ENCODE measurements around the gene SMYD4. TPM values are rescaled to one million over a fixed set of nuclear protein-coding genes. Genes with fewer than 3 reads are reported as not detected.

The SMYD4 gene
- total and polyA plus RNA-seq, 10 donors = 3.8 to 28.1 (median 20.5) TPM

DNA sequence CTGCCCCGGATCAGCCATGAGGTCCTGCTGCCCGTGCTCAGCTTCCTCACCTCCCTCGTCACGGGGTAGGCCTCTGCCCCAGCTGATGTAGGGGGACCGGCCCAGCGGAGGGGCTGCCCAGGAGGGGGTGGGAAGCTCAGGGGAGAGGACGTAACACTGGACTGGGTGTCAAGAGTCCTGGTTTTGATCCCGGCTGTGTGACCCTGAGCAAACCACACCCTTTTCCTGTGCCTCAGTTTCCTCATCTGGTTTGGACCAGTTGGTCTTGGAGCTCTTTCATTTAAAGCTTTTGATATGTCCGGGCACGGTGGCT, 98.6 kb downstream of the SMYD4 start:
- 79 to 85% (median 83%) methylated on average over 10 of the region's 10 CpGs for WGBS, 5 donors
- H3K9me3 ChIP-seq = no peaks in the 10 kb centered on the region
- H3K27ac ChIP-seq = peak overlapping the region in 7 of 8 donors; percentile 61 to 84 (median 76)
- TF ChIP-seq, protein P1, sequence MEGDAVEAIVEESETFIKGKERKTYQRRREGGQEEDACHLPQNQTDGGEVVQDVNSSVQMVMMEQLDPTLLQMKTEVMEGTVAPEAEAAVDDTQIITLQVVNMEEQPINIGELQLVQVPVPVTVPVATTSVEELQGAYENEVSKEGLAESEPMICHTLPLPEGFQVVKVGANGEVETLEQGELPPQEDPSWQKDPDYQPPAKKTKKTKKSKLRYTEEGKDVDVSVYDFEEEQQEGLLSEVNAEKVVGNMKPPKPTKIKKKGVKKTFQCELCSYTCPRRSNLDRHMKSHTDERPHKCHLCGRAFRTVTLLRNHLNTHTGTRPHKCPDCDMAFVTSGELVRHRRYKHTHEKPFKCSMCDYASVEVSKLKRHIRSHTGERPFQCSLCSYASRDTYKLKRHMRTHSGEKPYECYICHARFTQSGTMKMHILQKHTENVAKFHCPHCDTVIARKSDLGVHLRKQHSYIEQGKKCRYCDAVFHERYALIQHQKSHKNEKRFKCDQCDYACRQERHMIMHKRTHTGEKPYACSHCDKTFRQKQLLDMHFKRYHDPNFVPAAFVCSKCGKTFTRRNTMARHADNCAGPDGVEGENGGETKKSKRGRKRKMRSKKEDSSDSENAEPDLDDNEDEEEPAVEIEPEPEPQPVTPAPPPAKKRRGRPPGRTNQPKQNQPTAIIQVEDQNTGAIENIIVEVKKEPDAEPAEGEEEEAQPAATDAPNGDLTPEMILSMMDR (IDR thresholded peaks at IDR 0.05 in 8 of 11, conservative IDR thresholded peaks at IDR 0.05 in 3 of 11) = no peak
- no peak for TF ChIP-seq POLR2A (IDR thresholded peaks at IDR 0.05)
- TF ChIP-seq POLR2AphosphoS5 (IDR thresholded peaks at IDR 0.05) = no peak
- intact Hi-C loops (cut with DNase I; ENCODE audit: low total_unique reads) = no loop called here
- no peak for DNase-seq
- peak overlapping the region in 1 of 8 donors; percentile 22 for H3K4me3 ChIP-seq
- H3K27me3 ChIP-seq (replicated peaks in 1 of 7) = no peaks in the 10 kb centered on the region
- H3K36me3 ChIP-seq = peaks cover 2 to 100% (median 59%) of the 10 kb centered on the region in 6 donors
- H3K4me1 ChIP-seq = peaks cover 18 to 99% (median 81%) of the 10 kb centered on the region in 6 donors

DNA sequence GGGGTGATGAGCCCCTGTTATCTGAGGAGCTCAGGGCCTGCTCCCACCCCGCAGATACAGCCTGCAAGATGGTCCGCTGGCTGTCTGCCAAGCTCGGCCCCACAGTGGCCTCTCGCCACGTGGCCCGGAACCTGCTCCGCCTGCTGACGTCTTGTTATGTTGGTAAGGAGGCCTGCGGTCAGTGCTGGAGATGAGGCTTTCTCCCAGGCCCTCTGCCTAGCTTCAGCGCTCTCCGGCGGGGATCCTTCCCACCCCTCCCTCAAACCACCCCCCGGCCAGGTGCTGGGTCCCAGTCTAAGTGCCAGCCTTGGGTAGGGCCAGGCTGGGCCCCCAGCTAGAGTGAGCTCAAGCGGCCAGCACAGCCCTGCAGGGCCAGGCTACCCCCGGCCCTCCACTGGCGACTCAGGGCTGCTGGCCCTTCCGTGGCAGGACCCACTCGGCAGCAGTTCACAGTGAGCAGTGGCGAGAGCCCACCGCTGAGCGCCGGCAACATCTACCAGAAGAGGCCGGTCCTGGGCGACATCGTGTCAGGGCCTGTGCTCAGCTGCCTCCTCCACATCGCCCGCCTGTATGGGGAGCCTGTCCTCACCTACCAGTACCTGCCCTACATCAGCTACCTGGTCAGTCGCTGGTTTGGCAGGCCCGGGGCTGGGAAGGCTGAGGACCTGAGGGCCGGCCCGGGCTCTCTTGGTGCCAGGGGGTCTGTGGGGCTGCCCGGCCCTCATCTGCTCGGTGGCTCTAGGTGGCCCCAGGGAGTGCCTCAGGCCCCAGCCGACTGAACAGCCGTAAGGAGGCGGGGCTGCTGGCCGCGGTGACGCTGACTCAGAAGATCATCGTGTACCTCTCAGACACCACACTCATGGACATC, 99.1 kb downstream of the SMYD4 start:
- no peak for TF ChIP-seq POLR2A (IDR thresholded peaks at IDR 0.05)
- TF ChIP-seq, protein P1 (IDR thresholded peaks at IDR 0.05 in 8 of 11, conservative IDR thresholded peaks at IDR 0.05 in 3 of 11) = no peak
- peak; percentile 63 to 78 (median 74) for TF ChIP-seq POLR2AphosphoS5 (IDR thresholded peaks at IDR 0.05)
- intact Hi-C loops (cut with DNase I; ENCODE audit: low total_unique reads) = no loop called here
- no peaks in the 10 kb centered on the region for H3K27me3 ChIP-seq (replicated peaks in 1 of 7)
- peaks cover 17 to 99% (median 82%) of the 10 kb centered on the region in 6 donors for H3K4me1 ChIP-seq
- WGBS, 5 donors = 79 to 87% (median 86%) methylated on average over 23 to 40 of the region's 40 CpGs
- no peaks in the 10 kb centered on the region for H3K9me3 ChIP-seq
- peak overlapping the region in 7 of 8 donors; percentile 61 to 84 (median 76) for H3K27ac ChIP-seq
- H3K36me3 ChIP-seq = peaks cover 2 to 100% (median 60%) of the 10 kb centered on the region in 6 donors
- peak; percentile 81 for DNase-seq
- H3K4me3 ChIP-seq = peak overlapping the region in 1 of 8 donors; percentile 22

DNA sequence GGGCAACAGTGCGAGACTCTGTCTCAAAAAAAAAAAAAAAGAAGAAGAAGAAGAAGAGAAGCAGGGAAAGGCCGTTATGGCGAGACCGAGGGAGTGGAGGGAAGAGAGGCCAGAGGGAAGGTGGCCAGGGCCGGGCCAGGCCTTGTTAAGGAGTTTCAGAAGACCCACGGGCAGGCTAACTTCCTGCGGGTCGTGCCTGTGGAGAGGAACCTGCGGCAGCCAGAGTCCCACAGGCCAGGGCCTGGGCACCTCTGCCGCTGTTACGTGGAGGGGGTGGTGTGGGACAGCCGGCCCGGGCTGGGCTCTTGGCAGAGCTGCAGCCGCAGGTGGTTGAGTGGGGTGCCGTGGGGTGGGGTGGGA, 99.8 kb downstream of the SMYD4 start:
- TF ChIP-seq, protein P1 (IDR thresholded peaks at IDR 0.05 in 8 of 11, conservative IDR thresholded peaks at IDR 0.05 in 3 of 11) = no peak
- TF ChIP-seq POLR2A (IDR thresholded peaks at IDR 0.05) = no peak
- no peak for TF ChIP-seq POLR2AphosphoS5 (IDR thresholded peaks at IDR 0.05)
- Histone ChIP-seq H3K27me3 (replicated peaks in 1 of 7) (no peaks in the 10 kb centered on the region), H3K4me3 (peak overlapping the region in 1 of 8 donors; percentile 22), H3K36me3 (peaks cover 2 to 94% (median 59%) of the 10 kb centered on the region in 6 donors), H3K27ac (peak overlapping the region in 7 of 8 donors; percentile 61 to 84 (median 76)), H3K9me3 (no peaks in the 10 kb centered on the region), H3K4me1 (peaks cover 21 to 99% (median 85%) of the 10 kb centered on the region in 6 donors)
- intact Hi-C loops (cut with DNase I; ENCODE audit: low total_unique reads) = no loop called here
- DNase-seq = peak; percentile 77
- WGBS, 5 donors = 53 to 87% (median 73%) methylated on average over 12 to 15 of the region's 15 CpGs

Other genes starting within 250 kb of the SMYD4 start
- gene SLC43A2, start 201.1 kb downstream of the SMYD4 start, total RNA-seq = 10 to 100 TPM; 51.1 to 84.6 (median 67.3) TPM
- gene SLC43A2, start 201.1 kb downstream of the SMYD4 start, polyA plus RNA-seq = 10 to 100 TPM; 12.6 to 26.8 (median 14.9) TPM
- gene SCARF1, start 184.2 kb downstream of the SMYD4 start, total RNA-seq = 100 to 1,000 TPM in 2 of 7 donors, 10 to 100 TPM in 5; 55.5 to 112 (median 66.5) TPM
- 10 to 100 TPM in 2 of 3 donors, 1 to 10 TPM in 1; 5.1 to 31.2 (median 13.6) TPM for gene SCARF1, start 184.2 kb downstream of the SMYD4 start, polyA plus RNA-seq
- 10 to 100 TPM; 15.8 to 43.9 (median 28.9) TPM for gene RILP, start 180.0 kb downstream of the SMYD4 start, total RNA-seq
- gene RILP, start 180.0 kb downstream of the SMYD4 start, polyA plus RNA-seq = 10 to 100 TPM; 14.7 to 25.6 (median 17.4) TPM
- 100 to 1,000 TPM; 210 to 320 (median 268) TPM for gene PRPF8, start 145.0 kb downstream of the SMYD4 start, total RNA-seq
- gene PRPF8, start 145.0 kb downstream of the SMYD4 start, polyA plus RNA-seq = 10 to 100 TPM; 67.2 to 91.8 (median 74.8) TPM
- gene TLCD2, start 119.5 kb downstream of the SMYD4 start, total RNA-seq = 1 to 10 TPM; 1.7 to 5.4 (median 3.1) TPM
- under 1 TPM; 0.26 to 0.67 (median 0.28) TPM for gene TLCD2, start 119.5 kb downstream of the SMYD4 start, polyA plus RNA-seq
- gene WDR81, start 105.2 kb downstream of the SMYD4 start, total RNA-seq = 10 to 100 TPM; 38.2 to 74.7 (median 54.7) TPM
- 10 to 100 TPM; 16.2 to 41.3 (median 29.3) TPM for gene WDR81, start 105.2 kb downstream of the SMYD4 start, polyA plus RNA-seq
- 1 to 10 TPM; 1.6 to 7.9 (median 5.0) TPM for gene SERPINF2, start 87.0 kb downstream of the SMYD4 start, total RNA-seq
- gene SERPINF2, start 87.0 kb downstream of the SMYD4 start, polyA plus RNA-seq = 1 to 10 TPM; 3.5 to 7.0 (median 4.9) TPM
- 100 to 1,000 TPM in 5 of 7 donors, 10 to 100 TPM in 2; 79.8 to 361 (median 192) TPM for gene SERPINF1, start 67.8 kb downstream of the SMYD4 start, total RNA-seq
- gene SERPINF1, start 67.8 kb downstream of the SMYD4 start, polyA plus RNA-seq = 100 to 1,000 TPM in 1 of 3 donors, 10 to 100 TPM in 2; 53.5 to 132 (median 99.5) TPM
- gene RPA1, start 103 bp upstream of the SMYD4 start, total RNA-seq = 100 to 1,000 TPM in 1 of 7 donors, 10 to 100 TPM in 6; 25.2 to 101 (median 76.1) TPM
- 10 to 100 TPM; 20.7 to 29.5 (median 24.2) TPM for gene RPA1, start 103 bp upstream of the SMYD4 start, polyA plus RNA-seq
- gene RTN4RL1, start 195.4 kb upstream of the SMYD4 start, total RNA-seq = 1 to 10 TPM in 5 of 7 donors, under 1 TPM in 2; 0.67 to 4.5 (median 2.1) TPM
- under 1 TPM; 0.09 to 0.67 (median 0.26) TPM for gene RTN4RL1, start 195.4 kb upstream of the SMYD4 start, polyA plus RNA-seq
- gene DPH1, start 200.3 kb upstream of the SMYD4 start, total RNA-seq = 10 to 100 TPM; 38.3 to 58.5 (median 43.5) TPM
- 10 to 100 TPM; 20.6 to 37.9 (median 20.9) TPM for gene DPH1, start 200.3 kb upstream of the SMYD4 start, polyA plus RNA-seq
- gene OVCA2, start 212.1 kb upstream of the SMYD4 start, total RNA-seq = 10 to 100 TPM; 20.9 to 51.3 (median 28.9) TPM
- gene OVCA2, start 212.1 kb upstream of the SMYD4 start, polyA plus RNA-seq = 10 to 100 TPM; 52.9 to 68.8 (median 66.4) TPM
- gene HIC1, start 225.2 kb upstream of the SMYD4 start, total RNA-seq = 10 to 100 TPM in 6 of 7 donors, 1 to 10 TPM in 1; 7.0 to 59.6 (median 23.3) TPM
- 1 to 10 TPM; 1.3 to 4.7 (median 2.6) TPM for gene HIC1, start 225.2 kb upstream of the SMYD4 start, polyA plus RNA-seq

Measured in spleen (tissue), 11 donors.